Astrocyte of the cerebellum (primary cell): Measurements from ENCODE around the gene RTP4.

Experiments
- DNase-seq: peaks from one replicate; pipeline ENCODE4 v3.0.0-alpha.2; 2011; ENCODE audit warnings: low read depth
- H3K4me3 ChIP-seq: 2 replicates; pipeline ENCODE4 v1.5.1; 2011; ENCODE audit warnings: mild to moderate bottlenecking, low read depth, low read length, moderate library complexity
- CTCF ChIP-seq: IDR thresholded peaks from 2 replicates; pipeline ENCODE4 v1.5.1; 2012; ENCODE audit warnings: low read length, low read depth, moderate library complexity, mild to moderate bottlenecking; ENCODE audit errors: missing control alignments
- in situ Hi-C: cut with HindIII; loops from 2 replicates; pipeline ENCODE4 v1.10.0; 2017; ENCODE audit warnings: low sequenced_read_pairs

RTP4 gene

DNA sequence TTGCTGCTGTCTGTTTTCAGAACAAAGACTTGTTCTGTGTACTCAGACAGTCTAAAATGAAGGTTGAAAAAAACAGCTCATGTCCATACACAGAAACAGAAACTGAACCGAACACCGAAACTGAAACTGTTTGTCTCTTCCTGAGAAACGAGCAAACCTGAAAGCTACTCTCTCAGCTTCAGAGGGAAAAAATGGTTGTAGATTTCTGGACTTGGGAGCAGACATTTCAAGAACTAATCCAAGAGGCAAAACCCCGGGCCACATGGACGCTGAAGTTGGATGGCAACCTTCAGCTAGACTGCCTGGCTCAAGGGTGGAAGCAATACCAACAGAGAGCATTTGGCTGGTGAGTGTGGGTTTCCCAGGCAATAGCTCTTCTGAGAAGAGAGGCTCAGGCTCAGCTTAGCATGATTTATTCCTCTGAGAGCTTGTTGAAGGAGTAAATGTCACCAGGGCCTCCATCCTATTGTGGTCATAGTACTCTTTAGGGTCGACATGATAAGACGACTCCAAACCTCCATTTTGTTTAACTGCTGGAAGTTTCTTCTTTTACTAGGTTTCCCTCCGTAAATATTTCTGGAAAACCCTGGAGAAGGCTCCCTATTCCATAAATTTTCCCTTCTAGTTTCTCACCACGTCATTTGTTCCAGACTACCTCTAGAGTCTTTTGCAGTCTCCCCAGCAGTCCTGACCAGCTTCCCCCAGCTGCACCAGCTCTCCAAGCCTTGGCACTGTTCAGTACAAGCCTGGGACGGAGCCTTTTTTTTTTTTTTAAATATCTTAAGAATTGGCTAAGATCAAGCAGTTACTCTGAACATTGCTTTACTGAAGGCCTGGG, at the start of gene RTP4:
RTP4 (plus strand) TSS at position 135 of the 838 bp plus-strand sequence; CDS start at position 192, 57 bp downstream.
- H3K4me3 ChIP-seq, result peak within 1 kb of the TSS; percentile 19
- DNase-seq, result peak; percentile 29
- in situ Hi-C loops, result loop anchor here (10.0 kb wide), 1 partner anchor 86 kb away; no protein-coding TSS in a partner anchor
- no peak for TF ChIP-seq CTCF

DNA sequence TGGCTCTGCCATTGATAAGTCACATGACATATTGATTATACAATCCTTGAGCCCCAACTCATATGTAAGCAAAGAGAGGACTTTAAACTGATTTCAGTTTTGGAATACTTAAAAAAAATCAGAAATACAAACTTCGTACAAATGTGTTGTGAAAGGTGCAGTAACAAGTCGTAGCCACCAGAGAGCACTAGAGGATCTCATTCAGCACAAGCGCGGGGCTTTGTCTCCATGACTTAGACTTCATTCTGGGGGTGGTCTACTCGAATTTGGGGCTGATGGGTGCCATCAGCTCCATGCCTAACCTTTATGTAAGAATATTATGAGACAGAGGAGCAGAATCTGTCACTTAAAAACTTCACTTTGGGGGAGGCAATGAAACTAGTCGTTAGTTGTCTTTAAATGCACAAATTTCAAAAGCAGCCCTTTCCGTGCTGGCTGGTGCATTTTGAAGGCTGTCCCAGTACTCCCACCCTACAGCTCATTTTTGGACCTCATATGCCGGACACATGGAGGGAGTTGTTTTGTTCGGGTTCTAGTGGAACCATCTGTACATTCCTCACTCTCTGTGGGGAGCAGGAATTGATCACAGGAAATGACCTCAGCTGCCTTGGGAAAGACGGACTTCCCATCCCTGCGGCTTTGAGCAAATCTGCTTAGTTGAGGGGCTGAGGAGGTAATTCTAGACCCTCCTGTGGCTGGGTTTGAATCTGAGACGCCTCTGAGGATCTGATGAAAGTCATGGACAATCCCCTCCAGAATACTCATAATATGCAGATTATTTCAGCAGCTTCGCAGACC, 49.2 kb upstream of the RTP4 start:
- peak; percentile 83 for TF ChIP-seq CTCF
- in situ Hi-C loops, result loop anchor here (5.0 to 10.0 kb wide), 2 partner anchors 112 to 356 kb away; partner anchors contain the start of gene SST
- H3K4me3 ChIP-seq, result peak overlapping the region; percentile 7
- DNase-seq, result peak; percentile 53

- in situ Hi-C loops, result loop anchor here (5.0 to 10.0 kb wide), 2 partner anchors 112 to 355 kb away; partner anchors contain the start of gene SST
- peak; percentile 66 for DNase-seq
- no peak overlapping the region for H3K4me3 ChIP-seq
- TF ChIP-seq CTCF, result peak; percentile 99
Measured at GRCh38 chr3:187319699-187320302, 48.4 kb upstream of the RTP4 start.

DNA sequence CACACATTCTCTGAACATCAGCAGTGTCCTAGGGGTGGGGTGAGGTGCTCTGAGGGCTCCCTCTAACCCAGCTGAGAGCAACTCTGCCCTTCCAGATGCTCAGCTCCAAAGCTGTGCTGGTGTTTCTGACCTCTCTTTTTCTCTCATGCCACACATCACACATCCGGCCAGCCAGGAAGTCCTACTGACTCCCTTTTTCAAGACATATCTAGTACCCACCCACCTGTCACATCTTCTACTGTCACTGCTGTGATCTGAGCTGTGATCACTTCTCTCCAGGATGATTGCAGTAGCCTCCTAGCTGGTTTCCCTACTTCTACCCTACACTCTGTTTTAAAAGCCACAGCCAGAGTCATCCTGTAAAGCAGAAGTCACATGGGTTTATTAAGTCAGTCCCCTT, 46.4 kb upstream of the RTP4 start:
- TF ChIP-seq CTCF, result no peak
- DNase-seq, result no peak
- in situ Hi-C loops, result no loop called here
- no peak overlapping the region for H3K4me3 ChIP-seq

DNA sequence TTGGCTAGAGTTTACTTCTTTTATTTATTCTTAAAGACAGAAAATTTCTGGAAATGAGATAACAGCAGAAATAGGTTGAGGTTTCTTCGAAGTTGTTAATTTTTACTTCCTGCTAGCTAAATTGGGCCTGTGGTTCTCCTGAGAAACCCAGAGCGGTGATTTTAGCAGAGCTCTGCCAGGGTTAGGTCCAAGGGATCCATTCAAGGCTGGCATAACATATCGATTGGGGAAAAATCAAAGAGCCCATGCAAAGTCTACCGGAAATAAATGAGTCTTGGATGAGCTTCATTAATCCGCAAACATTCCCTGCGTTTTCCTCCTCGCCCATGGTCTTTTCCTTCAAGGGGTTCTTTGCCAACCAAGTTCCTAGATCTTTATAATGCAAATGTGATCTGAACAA, 45.9 kb upstream of the RTP4 start:
- H3K4me3 ChIP-seq, result no peak overlapping the region
- DNase-seq, result no peak
- in situ Hi-C loops, result no loop called here
- no peak for TF ChIP-seq CTCF

DNA sequence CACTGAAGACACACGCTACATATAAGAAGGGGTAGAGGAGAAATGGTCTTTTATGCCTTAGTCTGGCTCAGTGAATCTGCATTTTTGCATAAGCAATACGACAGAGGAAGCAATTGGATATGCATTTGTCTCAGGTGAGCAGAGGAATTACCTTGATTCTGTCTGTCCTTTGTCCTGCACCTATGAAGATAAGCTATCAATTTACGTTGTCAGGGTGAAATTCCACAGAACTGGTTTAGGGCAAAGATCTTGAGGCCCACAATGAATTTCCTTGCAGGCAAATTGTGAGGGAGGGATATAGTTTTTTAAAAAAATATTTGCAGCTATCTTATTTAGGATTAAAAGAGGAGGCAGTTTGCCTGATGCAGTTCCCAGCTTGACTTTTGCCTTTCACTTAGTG, 45.1 kb upstream of the RTP4 start:
- H3K4me3 ChIP-seq, result no peak overlapping the region
- no peak for DNase-seq
- TF ChIP-seq CTCF, result no peak
- in situ Hi-C loops, result no loop called here
